SK-N-SH (cell line): ENCODE measurements around the gene GRID2IP. TPM values are rescaled to one million over a fixed set of nuclear protein-coding genes. Genes with fewer than 3 reads are reported as not detected.

ENCODE experiments used
- CTCF ChIA-PET: fragments of 300-600, 350-600 bp; formaldehyde crosslinking; extraction: SDS; loops from one replicate; lab custom pipeline; 2021; lab: Yijun Ruan, JAX
- POLR2A ChIA-PET: fragments of 350-600 bp; sonication (Branson Sonifier 250); formaldehyde crosslinking; extraction: SDS; loops from one replicate; lab custom pipeline; 2020; ENCODE audit warnings: antibody characterized with exemption, inconsistent platforms; lab: Yijun Ruan, JAX
- DNase-seq: peaks from one replicate; pipeline ENCODE4 v3.0.0; 2012
- H2AFZ ChIP-seq: fragments of 200-600 bp; sonication (generic); 2 replicates; pipeline ENCODE4 v1.8.1; 2016; ENCODE audit warnings: antibody characterized with exemption, mild to moderate bottlenecking, low read depth
- H3F3A ChIP-seq: fragments of 200-600 bp; sonication (generic); replicated peaks from 2 replicates; pipeline ENCODE3; 2016; ENCODE audit warnings: antibody characterized with exemption, mild to moderate bottlenecking; ENCODE audit not compliant: insufficient read depth
- H3K27ac ChIP-seq, 2 experiments: fragments of 200-500 bp in 1 of 2; fragments of 200-600 bp in 1 of 2; sonication (Bioruptor generic) in 1 of 2; sonication (generic), shearing (Covaris generic) in 1 of 2; 2 replicates each; pipeline versions ENCODE4 v1.5.1 to v1.6.1; 2014 to 2016; ENCODE audit warnings: low read depth in 2 of 2, inconsistent platforms in 1 of 2, low read length in 1 of 2, mild to moderate bottlenecking in 1 of 2, mixed read lengths in 1 of 2
- H3K27me3 ChIP-seq: fragments of 200-600 bp; sonication (generic), shearing (Covaris generic); 2 replicates; pipeline ENCODE4 v1.6.1; 2016; ENCODE audit warnings: mixed run types; ENCODE audit not compliant: insufficient read depth
- H3K36me3 ChIP-seq, 2 experiments: fragments of 200-500 bp in 1 of 2; fragments of 200-600 bp in 1 of 2; sonication (Bioruptor generic) in 1 of 2; sonication (generic) in 1 of 2; replicated peaks in 1 of 2; 2 replicates each; pipeline versions ENCODE3 to v1.5.1; 2014 to 2016; ENCODE audit warnings: low read length in 1 of 2, mild to moderate bottlenecking in 1 of 2; ENCODE audit not compliant: insufficient read depth in 2 of 2, control insufficient read depth in 1 of 2
- H3K4me1 ChIP-seq, 2 experiments: fragments of 200-500 bp in 1 of 2; fragments of 200-600 bp in 1 of 2; sonication (Bioruptor generic) in 1 of 2; sonication (generic), shearing (Covaris generic) in 1 of 2; 2 replicates each; pipeline versions ENCODE4 v1.5.1 to v1.6.1; 2014 to 2016; ENCODE audit warnings: low read depth in 1 of 2, low read length in 1 of 2, mixed run types in 1 of 2; ENCODE audit not compliant: insufficient read depth in 2 of 2, control insufficient read depth in 1 of 2
- H3K4me2 ChIP-seq: fragments of 200-600 bp; sonication (generic), shearing (Covaris generic); 2 replicates; pipeline ENCODE4 v1.6.1; 2017; ENCODE audit warnings: mixed run types
- H3K4me3 ChIP-seq, 2 experiments: fragments of 200-500 bp in 1 of 2; fragments of 200-600 bp in 1 of 2; sonication (Bioruptor generic) in 1 of 2; sonication (generic), shearing (Covaris generic) in 1 of 2; 2 replicates each; pipeline versions ENCODE4 v1.5.1 to v1.8.1; 2014 to 2016; ENCODE audit warnings: low read depth in 2 of 2, inconsistent platforms in 1 of 2, low read length in 1 of 2, mild to moderate bottlenecking in 1 of 2, mixed read lengths in 1 of 2, moderate library complexity in 1 of 2
- H3K79me2 ChIP-seq: fragments of 200-600 bp; sonication (generic); 2 replicates; pipeline ENCODE4 v1.8.1; 2017; ENCODE audit warnings: mild to moderate bottlenecking; ENCODE audit not compliant: insufficient read depth
- H3K9ac ChIP-seq: fragments of 200-600 bp; sonication (generic); 2 replicates; pipeline ENCODE4 v1.6.1; 2017; ENCODE audit warnings: mixed run types
- H3K9me2 ChIP-seq: fragments of 200-600 bp; sonication (generic); 2 replicates; pipeline ENCODE4 v1.6.1; 2017; ENCODE audit warnings: mixed run types
- H3K9me3 ChIP-seq: fragments of 200-600 bp; sonication (generic); 2 replicates; pipeline ENCODE4 v1.6.1; 2017; ENCODE audit warnings: mixed run types, mild to moderate bottlenecking, moderate library complexity
- H4K20me1 ChIP-seq: fragments of 200-600 bp; sonication (generic); 2 replicates; pipeline ENCODE4 v1.6.1; 2017; ENCODE audit warnings: mild to moderate bottlenecking, mixed run types; ENCODE audit not compliant: insufficient read depth
- CHD2 ChIP-seq: fragments of 150-350 bp; IDR thresholded peaks from 2 replicates; pipeline ENCODE4 v1.6.1; 2018; ENCODE audit warnings: low read length; ENCODE audit not compliant: partially characterized antibody
- CTCF ChIP-seq: fragments of 200-600 bp; sonication (generic); IDR thresholded peaks from 2 replicates; pipeline ENCODE4 v1.6.1; 2017; ENCODE audit warnings: antibody characterized with exemption, mild to moderate bottlenecking, moderate library complexity
- FOXM1 ChIP-seq: IDR thresholded peaks from 2 replicates; pipeline ENCODE4 v1.4.0; 2012; ENCODE audit warnings: low read depth, mild to moderate bottlenecking
- GATA2 ChIP-seq: sonication (generic); formaldehyde crosslinking; IDR thresholded peaks from 2 replicates; pipeline ENCODE4 v1.5.0; 2020; ENCODE audit warnings: mild to moderate bottlenecking, missing genetic modification reagents
- NRF1 ChIP-seq: IDR thresholded peaks from 2 replicates; pipeline ENCODE4 v1.6.1; 2012; ENCODE audit warnings: low read depth, mild to moderate bottlenecking, low read length
- REST ChIP-seq: IDR thresholded peaks from 2 replicates; pipeline ENCODE4 v1.6.1; 2012; ENCODE audit warnings: mild to moderate bottlenecking, low read depth, low read length, moderate library complexity
- TCF12 ChIP-seq: IDR thresholded peaks from 2 replicates; pipeline ENCODE4 v1.4.0; 2012
- YY1 ChIP-seq: IDR thresholded peaks from 2 replicates; pipeline ENCODE4 v1.4.0; 2012; ENCODE audit warnings: low read depth, mild to moderate bottlenecking
- WGBS: methylation state at CpG from one replicate; pipeline ENCODE4 v1.1.6; 2017; ENCODE audit warnings: low lambda C conversion rate; 5-methylcytosine and 5-hydroxymethylcytosine counted together
- polyA plus RNA-seq, 3 experiments: library from polyadenylated mRNA; depleted of rRNA; stranded (reverse); fragments of >200 nt; gene quantifications; 2 replicates each; pipeline ENCODE4 v1.2.3, GENCODE V29; 2012

GRID2IP gene
- polyA plus RNA-seq, 1 of the 3 experiments (the other 2 are of a cell fraction): 0.03 TPM

GRCh38 chr7:6575281-6576023 is 24.2 kb upstream of the GRID2IP start (continued):
- no peak for TF ChIP-seq REST
- TF ChIP-seq CTCF: no peak
- TF ChIP-seq TCF12: no peak
- TF ChIP-seq CHD2: no peak
- TF ChIP-seq, all 33 proteins: peak for 0

GRCh38 chr7:6571160-6571779 is 20.0 kb upstream of the GRID2IP start:
- Histone ChIP-seq H3K9ac (no peak overlapping the region), H3K9me2 (no peaks in the 10 kb centered on the region), H3K27me3 (peaks cover 7% of the 10 kb centered on the region; the same call in 1 of the 2 replicates), H3K4me3 (no peak overlapping the region), H3K4me2 (no peak overlapping the region), H4K20me1 (no peaks in the 10 kb centered on the region), H2AFZ (no peak overlapping the region), H3K36me3 (no peaks in the 10 kb centered on the region), H3K27ac (no peak overlapping the region), H3K9me3 (no peaks in the 10 kb centered on the region), H3K4me1 (peaks cover 0 to 3% of the 10 kb centered on the region in 2 experiments; a peak in 1 of 4 replicates), H3K79me2 (no peaks in the 10 kb centered on the region), H3F3A (peaks cover 11% of the 10 kb centered on the region)
- WGBS: 47% methylated on average over 7 of the region's 7 CpGs
- DNase-seq: no peak
- TF ChIP-seq GATA2 (CRISPR knock-in tag): no peak
- POLR2A ChIA-PET: no interaction called here
- CTCF ChIA-PET: interaction anchor here (4.3 to 9.7 kb wide), 2 partner anchors 12 to 55 kb away, joined by 24 to 85 read pairs; no protein-coding TSS in a partner anchor

GRCh38 chr7:6567886-6568285 is 16.6 kb upstream of the GRID2IP start:
- CTCF ChIA-PET: interaction anchor here (1.0 to 1.9 kb wide), 5 partner anchors 8 to 52 kb away, joined by 3 to 10 read pairs (median 6); no protein-coding TSS in a partner anchor

More at GRCh38 chr7:6567886-6568285, 16.6 kb upstream of the GRID2IP start:
- DNase-seq: no peak
- peaks cover 21% of the 10 kb centered on the region; the same call in 1 of the 2 replicates for H3K27me3 ChIP-seq
- H3K4me2 ChIP-seq: no peak overlapping the region
- H3K4me3 ChIP-seq: no peak overlapping the region
- H3K79me2 ChIP-seq: no peaks in the 10 kb centered on the region
- no peaks in the 10 kb centered on the region for H4K20me1 ChIP-seq
- H3K36me3 ChIP-seq: no peaks in the 10 kb centered on the region
- H2AFZ ChIP-seq: no peak overlapping the region
- H3K9me3 ChIP-seq: no peaks in the 10 kb centered on the region
- H3F3A ChIP-seq: no peaks in the 10 kb centered on the region
- 66% methylated on average over 3 of the region's 3 CpGs for WGBS
- no peaks in the 10 kb centered on the region for H3K4me1 ChIP-seq
- H3K9me2 ChIP-seq: no peaks in the 10 kb centered on the region
- TF ChIP-seq NRF1: no peak
- no peak for TF ChIP-seq REST
- no peak for TF ChIP-seq CTCF
- no peak for TF ChIP-seq TCF12
- TF ChIP-seq GATA2 (CRISPR knock-in tag): no peak
- TF ChIP-seq FOXM1: no peak
- no peak for TF ChIP-seq YY1
- POLR2A ChIA-PET: no interaction called here
- no peak overlapping the region for H3K27ac ChIP-seq
- no peak overlapping the region for H3K9ac ChIP-seq
